H1 (cell line): ENCODE data around the gene TLK1. TPM values are rescaled to one million over a fixed set of nuclear protein-coding genes. Genes with fewer than 3 reads are reported as not detected.
A peak's percentile ranks its signal among the peaks of the same experiment; 100 is the strongest.

Experiments
- CTCF ChIA-PET: fragments of 300-600 bp; sonication (Branson Sonifier 250); formaldehyde crosslinking; loops from one replicate; lab custom pipeline; 2021; ENCODE audit not compliant: partially characterized antibody; lab: Charles Lee
- POLR2A ChIA-PET: fragments of 300-600 bp; sonication (Branson Sonifier 250); formaldehyde crosslinking; loops from one replicate; lab custom pipeline; 2021; ENCODE audit warnings: inconsistent platforms; ENCODE audit not compliant: partially characterized antibody; lab: Charles Lee
- DNase-seq, 2 experiments: peaks; one replicate each; pipeline versions ENCODE4 v3.0.0 to v3.0.0-alpha.2; 2010 to 2022; ENCODE audit warnings: low spot score in 2 of 2, low read depth in 1 of 2, mixed read lengths in 1 of 2
- FAIRE-seq: peaks from 2 replicates; lab custom pipeline; 2011; peaks lifted over from hg19 to GRCh38; lab: Jason Lieb, UNC
- H2AFZ ChIP-seq: 2 replicates; pipeline ENCODE4 v1.8.1; 2012; ENCODE audit warnings: low read length, inconsistent platforms
- H2AK5ac ChIP-seq: 2 replicates; pipeline ENCODE4 v1.6.1; 2013; ENCODE audit warnings: low read depth, low read length
- H2BK120ac ChIP-seq: replicated peaks from 2 replicates; pipeline ENCODE3; 2013; ENCODE audit warnings: low read depth, low read length, inconsistent platforms
- H2BK12ac ChIP-seq: 2 replicates; pipeline ENCODE4 v1.6.1; 2013; ENCODE audit warnings: low read depth, low read length
- H2BK15ac ChIP-seq: 2 replicates; pipeline ENCODE4 v1.6.1; 2013; ENCODE audit warnings: low read length
- H2BK20ac ChIP-seq: 2 replicates; pipeline ENCODE4 v1.6.1; 2013; ENCODE audit warnings: low read length
- H2BK5ac ChIP-seq: 2 replicates; pipeline ENCODE4 v1.6.1; 2013; ENCODE audit warnings: low read depth, low read length
- H3K14ac ChIP-seq: 2 replicates; pipeline ENCODE4 v1.6.1; 2013; ENCODE audit warnings: inconsistent platforms; ENCODE audit not compliant: insufficient read length
- H3K18ac ChIP-seq: 2 replicates; pipeline ENCODE4 v1.6.1; 2013; ENCODE audit warnings: low read length; ENCODE audit errors: extremely low read depth
- H3K23ac ChIP-seq: 2 replicates; pipeline ENCODE4 v1.6.1; 2013; ENCODE audit warnings: inconsistent platforms; ENCODE audit not compliant: insufficient read length
- H3K23me2 ChIP-seq: 2 replicates; pipeline ENCODE4 v1.6.1; 2013; ENCODE audit warnings: low read depth, low read length
- H3K27ac ChIP-seq: 2 replicates; pipeline ENCODE4 v1.6.1; 2011; ENCODE audit warnings: low read depth, low read length, inconsistent platforms
- H3K27me3 ChIP-seq, 4 experiments: replicated peaks in 1 of 4; 1 replicate in 1 of 4; 2 replicates in 3 of 4; pipeline versions ENCODE4 v1.6.1 to v1.8.1; 2011 to 2013; ENCODE audit warnings: low read length in 3 of 4, mild to moderate bottlenecking in 3 of 4, inconsistent platforms in 2 of 4, mixed read lengths in 2 of 4, moderate library complexity in 1 of 4; ENCODE audit not compliant: control insufficient read depth in 3 of 4, insufficient read depth in 3 of 4; ENCODE audit errors: extremely low read depth in 1 of 4
- H3K36me3 ChIP-seq, 4 experiments: 2 replicates each; pipeline versions ENCODE4 v1.6.1 to v1.8.1; 2011 to 2013; ENCODE audit warnings: mild to moderate bottlenecking in 4 of 4, low read length in 3 of 4, moderate library complexity in 2 of 4, control low read depth in 1 of 4, inconsistent platforms in 1 of 4; ENCODE audit not compliant: insufficient read depth in 4 of 4, control insufficient read depth in 2 of 4
- H3K4ac ChIP-seq: replicated peaks from 2 replicates; pipeline ENCODE3; 2013; ENCODE audit warnings: low read length, low read depth, mixed read lengths, inconsistent platforms; ENCODE audit not compliant: insufficient read length
- H3K4me1 ChIP-seq, 4 experiments: replicated peaks in 1 of 4; 1 replicate in 1 of 4; 2 replicates in 3 of 4; pipeline versions ENCODE4 v1.6.1 to v1.8.1; 2011 to 2013; ENCODE audit warnings: low read length in 3 of 4, inconsistent platforms in 2 of 4, mixed read lengths in 1 of 4; ENCODE audit not compliant: insufficient read depth in 4 of 4, control insufficient read depth in 3 of 4
- H3K4me2 ChIP-seq, 2 experiments: 2 replicates each; pipeline versions ENCODE4 v1.6.1 to v1.8.1; 2011 to 2013; ENCODE audit warnings: low read depth in 2 of 2, low read length in 2 of 2, control low read depth in 1 of 2, inconsistent platforms in 1 of 2, mild to moderate bottlenecking in 1 of 2; ENCODE audit not compliant: insufficient read depth in 1 of 2
- H3K4me3 ChIP-seq, 4 experiments: fragments of 200-600, 300-600 bp in 1 of 4; sonication (generic), shearing (Covaris generic), sonication (Bioruptor Twin) in 1 of 4; 2 replicates each; pipeline versions ENCODE4 v1.5.1 to v1.8.1; 2011 to 2016; ENCODE audit warnings: low read length in 4 of 4, low read depth in 3 of 4, control low read depth in 2 of 4, inconsistent platforms in 2 of 4, mild to moderate bottlenecking in 2 of 4, mixed read lengths in 1 of 4, moderate library complexity in 1 of 4; ENCODE audit not compliant: insufficient read depth in 2 of 4; ENCODE audit errors: extremely low read depth in 1 of 4
- H3K56ac ChIP-seq: replicated peaks from 2 replicates; pipeline ENCODE3; 2013; ENCODE audit warnings: low read depth, mild to moderate bottlenecking, mixed read lengths, low read length, inconsistent platforms; ENCODE audit not compliant: insufficient read length
- H3K79me1 ChIP-seq: 2 replicates; pipeline ENCODE4 v1.6.1; 2013; ENCODE audit warnings: low read depth, low read length, control low read depth
- H3K79me2 ChIP-seq, 2 experiments: 2 replicates each; pipeline versions ENCODE4 v1.6.1 to v1.8.1; 2012 to 2013; ENCODE audit warnings: low read length in 2 of 2, mild to moderate bottlenecking in 2 of 2, inconsistent platforms in 1 of 2; ENCODE audit not compliant: insufficient read depth in 2 of 2, control insufficient read depth in 1 of 2
- H3K9ac ChIP-seq, 4 experiments: replicated peaks in 1 of 4; 1 replicate in 1 of 4; 2 replicates in 3 of 4; pipeline versions ENCODE4 v1.6.1 to v1.8.1; 2011 to 2013; ENCODE audit warnings: low read depth in 3 of 4, low read length in 3 of 4, control low read depth in 2 of 4, mild to moderate bottlenecking in 2 of 4, moderate library complexity in 2 of 4, inconsistent platforms in 1 of 4; ENCODE audit errors: extremely low read depth in 1 of 4
- H3K9me3 ChIP-seq, 2 experiments: 2 replicates each; pipeline versions ENCODE4 v1.6.1 to v1.8.1; 2012 to 2013; ENCODE audit warnings: mild to moderate bottlenecking in 2 of 2, moderate library complexity in 2 of 2, control low read depth in 1 of 2, inconsistent platforms in 1 of 2, low read depth in 1 of 2, low read length in 1 of 2, mixed read lengths in 1 of 2; ENCODE audit not compliant: insufficient read depth in 2 of 2
- H4K20me1 ChIP-seq, 2 experiments: replicated peaks in 1 of 2; 2 replicates each; pipeline versions ENCODE3 to v1.8.1; 2011 to 2013; ENCODE audit warnings: inconsistent platforms in 2 of 2, low read length in 2 of 2, mild to moderate bottlenecking in 1 of 2; ENCODE audit not compliant: insufficient read depth in 2 of 2, control insufficient read depth in 1 of 2
- H4K5ac ChIP-seq: 2 replicates; pipeline ENCODE4 v1.6.1; 2013; ENCODE audit warnings: low read length, low read depth, mixed read lengths, inconsistent platforms; ENCODE audit not compliant: insufficient read length
- H4K8ac ChIP-seq: 2 replicates; pipeline ENCODE4 v1.8.0; 2013; ENCODE audit warnings: mild to moderate bottlenecking, moderate library complexity, low read length, inconsistent platforms; ENCODE audit not compliant: insufficient read depth; ENCODE audit errors: extremely low read depth
- H4K91ac ChIP-seq: replicated peaks from 2 replicates; pipeline ENCODE3; 2013; ENCODE audit warnings: low read length, mixed read lengths, inconsistent platforms; ENCODE audit not compliant: insufficient read length
- EGR1 ChIP-seq: IDR thresholded peaks from 2 replicates; pipeline ENCODE4 v1.6.1; 2011; ENCODE audit warnings: low read depth, low read length, borderline replicate concordance
- EP300 ChIP-seq, 2 experiments: IDR thresholded peaks; 1 replicate in 1 of 2; 2 replicates in 1 of 2; pipeline ENCODE4 v1.6.1; 2011 to 2012; ENCODE audit warnings: low read depth in 2 of 2, low read length in 2 of 2, mild to moderate bottlenecking in 2 of 2, borderline replicate concordance in 1 of 2, inconsistent platforms in 1 of 2, moderate library complexity in 1 of 2
- MAFK ChIP-seq: IDR thresholded peaks from 2 replicates; pipeline ENCODE4 v1.6.1; 2012; ENCODE audit warnings: low read depth, mild to moderate bottlenecking, improper control_type of control experiment, low read length
- NANOG ChIP-seq: IDR thresholded peaks from 2 replicates; pipeline ENCODE4 v1.6.1; 2011; ENCODE audit warnings: low read length, low read depth, mild to moderate bottlenecking, inconsistent platforms; ENCODE audit not compliant: insufficient read depth, poor library complexity, severe bottlenecking
- NRF1 ChIP-seq: IDR thresholded peaks from 2 replicates; pipeline ENCODE4 v1.6.1; 2011; ENCODE audit warnings: mild to moderate bottlenecking, low read depth, low read length, improper control_type of control experiment
- SIN3A ChIP-seq, 2 experiments: IDR thresholded peaks in 1 of 2; conservative IDR thresholded peaks in 1 of 2; 2 replicates each; pipeline ENCODE4 v1.6.1; 2011 to 2012; ENCODE audit warnings: low read length in 2 of 2, improper control_type of control experiment in 1 of 2, low read depth in 1 of 2, mild to moderate bottlenecking in 1 of 2
- SIX5 ChIP-seq: IDR thresholded peaks from 2 replicates; pipeline ENCODE4 v1.6.1; 2011; ENCODE audit warnings: mild to moderate bottlenecking, low read depth, low read length
- YY1 ChIP-seq: IDR thresholded peaks from 2 replicates; pipeline ENCODE4 v1.6.1; 2011; ENCODE audit warnings: low read depth, mild to moderate bottlenecking, low read length
- WGBS, 2 experiments: shearing (Covaris generic) in 1 of 2; methylation state at CpG; one replicate each; pipeline versions ENCODE4 v1.1.6 to v1.1.7; 2013 to 2015; ENCODE audit warnings: low lambda C conversion rate in 2 of 2, mixed read lengths in 2 of 2, inconsistent platforms in 1 of 2, low coverage in 1 of 2, missing lambda C conversion rate in 1 of 2; ENCODE audit not compliant: insufficient replicate concordance in 2 of 2, insufficient coverage in 1 of 2, insufficient read length in 1 of 2; ENCODE audit errors: extremely low coverage in 1 of 2, missing lambda C conversion rate in 1 of 2; 5-methylcytosine and 5-hydroxymethylcytosine counted together
- polyA plus RNA-seq, 7 experiments: library from polyadenylated mRNA; depleted of rRNA in 3 of 7; stranded (reverse) in 5 of 7; unstranded in 2 of 7; fragments of >200 nt in 5 of 7; fragments of 200-250 nt in 2 of 7; gene quantifications; 1 replicate in 5 of 7; 2 replicates in 1 of 7; 4 replicates in 1 of 7; pipeline versions ENCODE4 v1.2.1 to v1.2.3, GENCODE V29; 2011 to 2013; ENCODE audit warnings: missing spikeins in 2 of 7, mixed read lengths in 2 of 7
- total RNA-seq: library from RNA; stranded (reverse); fragmentation: NEBNext Ultra II Directional; extraction: Animal tissue kit (Norgen Biotek cat#: 25700); gene quantifications from 2 replicates; pipeline ENCODE4 v1.2.1, GENCODE V29; 2021

Gene TLK1
- total and polyA plus RNA-seq, 2 of the 8 experiments (the other 6 are each of a cell fraction or from before 2014, with no cell fraction given), result 11.2 to 102 TPM

- no peaks in the 10 kb centered on the region for H4K20me1 ChIP-seq
- H3K27me3 ChIP-seq, result no peaks in the 10 kb centered on the region
- no peak overlapping the region for H3K23ac ChIP-seq
- H2BK12ac ChIP-seq, result no peak overlapping the region
- H2BK15ac ChIP-seq, result no peak overlapping the region
- FAIRE-seq (no peak), DNase-seq (no peak)
- no peak overlapping the region for H3K9ac ChIP-seq
- H4K91ac ChIP-seq, result no peak overlapping the region
- H3K4me1 ChIP-seq, result peaks cover 0 to 1% (median 0%) of the 10 kb centered on the region in 4 experiments; a peak in 3 of 7 replicates
- H2AFZ ChIP-seq, result no peak overlapping the region
- H3K14ac ChIP-seq, result no peak overlapping the region
- 81% methylated on average over 4 of the region's 4 CpGs; no CpG with 5 or more reads in 1 of the 2 experiments for WGBS, 2 experiments
- H3K4me2 ChIP-seq, result 0 out of 4 replicates have a peak overlapping the region, but pooled peaks of 1 of the 2 experiments have one; percentile 8
- no peak overlapping the region for H2BK20ac ChIP-seq
- POLR2A ChIA-PET, result no interaction called here
- CTCF ChIA-PET, result interaction anchor here (1.1 kb wide), 1 partner anchor 247 kb away, joined by 3 read pairs; no protein-coding TSS in a partner anchor
- H3K79me1 ChIP-seq, result no peaks in the 10 kb centered on the region
- no peak overlapping the region for H4K5ac ChIP-seq
- peaks cover 3% of the 10 kb centered on the region for H3K23me2 ChIP-seq
- no peak overlapping the region for H3K4me3 ChIP-seq
- H2BK120ac ChIP-seq, result no peak overlapping the region
- H3K9me3 ChIP-seq, result no peaks in the 10 kb centered on the region
- H3K79me2 ChIP-seq, result peaks cover 15 to 27% of the 10 kb centered on the region in 2 experiments
- H3K4ac ChIP-seq, result no peak overlapping the region
- TF ChIP-seq YY1 (no peak), EP300 (IDR thresholded peaks at IDR 0.05; ENCODE audit: borderline replicate concordance in 1 of 2, low read depth in 2 of 2, low read length in 2 of 2) (no peak), EGR1 (no peak), SIN3A (conservative IDR thresholded peaks at IDR 0.05 in 1 of 2, IDR thresholded peaks at IDR 0.05 in 1 of 2; ENCODE audit: low read depth in 1 of 2, low read length in 2 of 2) (no peak), SIX5 (no peak), NANOG (no peak), MAFK (peak; percentile 72), NRF1 (no peak)
- no peak overlapping the region for H3K27ac ChIP-seq
- H3K36me3 ChIP-seq, result no peaks in the 10 kb centered on the region
- H3K18ac ChIP-seq, result no peak overlapping the region
- no peak overlapping the region for H4K8ac ChIP-seq
- H3K56ac ChIP-seq, result no peak overlapping the region
- no peak overlapping the region for H2AK5ac ChIP-seq
- no peak overlapping the region for H2BK5ac ChIP-seq
Measured at GRCh38 chr2:171163261-171163660, 2.6 kb upstream of the TLK1 start.
